Left ventricle myocardium inferior (tissue), 1 donor: ENCODE results near the gene AKR1B1. TPM values are rescaled to one million over a fixed set of nuclear protein-coding genes. Genes with fewer than 3 reads are reported as not detected.

ENCODE experiments used
- DNase-seq: peaks from one replicate; pipeline ENCODE4 v3.0.0-alpha.2; 2020
- H3K27ac ChIP-seq: fragments of 200-600 bp; replicated peaks from 2 replicates; pipeline ENCODE4 v1.8.0; 2021
- H3K27me3 ChIP-seq: fragments of 200-600 bp; 2 replicates; pipeline ENCODE4 v1.8.0; 2021; ENCODE audit warnings: low read depth
- H3K36me3 ChIP-seq: fragments of 200-600 bp; 2 replicates; pipeline ENCODE4 v1.8.0; 2021
- H3K4me1 ChIP-seq: fragments of 200-600 bp; 2 replicates; pipeline ENCODE4 v1.8.0; 2021
- H3K4me3 ChIP-seq: fragments of 200-600 bp; 2 replicates; pipeline ENCODE4 v1.8.0; 2021; ENCODE audit warnings: mild to moderate bottlenecking, moderate library complexity
- H3K9me3 ChIP-seq: fragments of 200-600 bp; replicated peaks from 2 replicates; pipeline ENCODE4 v1.8.0; 2021
- CTCF ChIP-seq: fragments of 200-600 bp; IDR thresholded peaks from 2 replicates; pipeline ENCODE4 v1.8.0; 2021; ENCODE audit warnings: antibody characterized with exemption, mild to moderate bottlenecking, borderline replicate concordance
- intact Hi-C: fragments of 100-400 bp; cut with micrococcal nuclease; formaldehyde crosslinking; loops from one replicate; pipeline ENCODE4 v1.11.0; 2022
- total RNA-seq: library from RNA; stranded (reverse); fragmentation: NEBNext Ultra II Directional; extraction: Animal tissue kit (Norgen Biotek cat#: 25700); gene quantifications from one replicate; pipeline ENCODE4 v1.2.1, GENCODE V29; 2021
- donor health status: DM: no; HTN: yes; CAD: no; lungs with severe emphysema.

The AKR1B1 gene
- total RNA-seq, 1 donor from 2014 or later: 280 TPM

GRCh38 chr7:134428942-134429341 lies 30.0 kb downstream of the AKR1B1 start:
- Histone ChIP-seq H3K4me3 (no peak overlapping the region), H3K4me1 (peaks cover 15% of the 10 kb centered on the region), H3K27me3 (no peaks in the 10 kb centered on the region), H3K27ac (no peak overlapping the region), H3K36me3 (no peaks in the 10 kb centered on the region), H3K9me3 (peaks cover 7% of the 10 kb centered on the region)
- DNase-seq: no peak
- no peak for TF ChIP-seq CTCF
- intact Hi-C loops: no loop called here

GRCh38 chr7:134427896-134428295 lies 31.0 kb downstream of the AKR1B1 start:
- no peak for TF ChIP-seq CTCF
- Histone ChIP-seq H3K4me3 (no peak overlapping the region), H3K36me3 (no peaks in the 10 kb centered on the region), H3K4me1 (peaks cover 12% of the 10 kb centered on the region), H3K27me3 (peaks cover 2% of the 10 kb centered on the region), H3K27ac (no peak overlapping the region), H3K9me3 (peaks cover 7% of the 10 kb centered on the region)
- intact Hi-C loops: no loop called here
- DNase-seq: no peak

- Histone ChIP-seq H3K9me3 (peaks cover 7% of the 10 kb centered on the region), H3K4me3 (no peak overlapping the region), H3K27me3 (peaks cover 19% of the 10 kb centered on the region), H3K27ac (no peak overlapping the region), H3K4me1 (no peaks in the 10 kb centered on the region), H3K36me3 (no peaks in the 10 kb centered on the region)
- TF ChIP-seq CTCF: no peak
- DNase-seq: no peak
- intact Hi-C loops: no loop called here
Measured at GRCh38 chr7:134425777-134426176, 33.1 kb downstream of the AKR1B1 start.

- no peak for TF ChIP-seq CTCF
- Histone ChIP-seq H3K4me3 (no peak overlapping the region), H3K27ac (no peak overlapping the region), H3K4me1 (no peaks in the 10 kb centered on the region), H3K27me3 (peaks cover 27% of the 10 kb centered on the region), H3K9me3 (peaks cover 6% of the 10 kb centered on the region), H3K36me3 (no peaks in the 10 kb centered on the region)
- no peak for DNase-seq
- intact Hi-C loops: no loop called here
Measured at GRCh38 chr7:134422638-134423037, 36.3 kb downstream of the AKR1B1 start.

- Histone ChIP-seq H3K27ac (no peak overlapping the region), H3K27me3 (peaks cover 27% of the 10 kb centered on the region), H3K36me3 (no peaks in the 10 kb centered on the region), H3K4me1 (no peaks in the 10 kb centered on the region), H3K9me3 (no peaks in the 10 kb centered on the region), H3K4me3 (no peak overlapping the region)
- TF ChIP-seq CTCF: no peak
- no peak for DNase-seq
- intact Hi-C loops: no loop called here
Measured at GRCh38 chr7:134422008-134422407, 36.9 kb downstream of the AKR1B1 start.
